HG03280 (cell line): Measurements from ENCODE around the gene ASAP2.

Experiments
- ATAC-seq: cut with Tn5 transposase; IDR thresholded peaks from one replicate; pipeline ENCODE4 v1.9.1; 2021; ENCODE audit warnings: mild to moderate bottlenecking, moderate library complexity; ENCODE audit not compliant: unreplicated experiment

Gene ASAP2

GRCh38 chr2:9315280-9315847 lies 108.8 kb downstream of the ASAP2 start:
- ATAC-seq = no peak

GRCh38 chr2:9317559-9317958 lies 110.9 kb downstream of the ASAP2 start:
- no peak for ATAC-seq

GRCh38 chr2:9318461-9319337 lies 112.1 kb downstream of the ASAP2 start:
- ATAC-seq = no peak

- no peak for ATAC-seq
These were observed 112.7 kb downstream of the ASAP2 start for GRCh38 chr2:9319338-9319715.

- ATAC-seq = no peak
These were observed 116.0 kb downstream of the ASAP2 start for GRCh38 chr2:9322576-9322975.

- no peak for ATAC-seq
These were observed 118.8 kb downstream of the ASAP2 start for GRCh38 chr2:9325428-9325827.

GRCh38 chr2:9326975-9327374 lies 120.4 kb downstream of the ASAP2 start:
- no peak for ATAC-seq

GRCh38 chr2:9327873-9328352 lies 121.3 kb downstream of the ASAP2 start:
- ATAC-seq = no peak

- ATAC-seq = no peak
These were observed 122.3 kb downstream of the ASAP2 start for GRCh38 chr2:9328931-9329330.

GRCh38 chr2:9329497-9329896 lies 122.9 kb downstream of the ASAP2 start:
- no peak for ATAC-seq

- ATAC-seq = no peak
These were observed 124.1 kb downstream of the ASAP2 start for GRCh38 chr2:9330612-9331270.

GRCh38 chr2:9331704-9332103 lies 125.1 kb downstream of the ASAP2 start:
- ATAC-seq = no peak

GRCh38 chr2:9332136-9332852 lies 125.7 kb downstream of the ASAP2 start:
- ATAC-seq = no peak

- ATAC-seq = no peak
These were observed 126.2 kb downstream of the ASAP2 start for GRCh38 chr2:9332853-9333245.

GRCh38 chr2:9333591-9334171 lies 127.1 kb downstream of the ASAP2 start:
- no peak for ATAC-seq

- no peak for ATAC-seq
These were observed 128.1 kb downstream of the ASAP2 start for GRCh38 chr2:9334761-9335160.

GRCh38 chr2:9335322-9335832 lies 128.8 kb downstream of the ASAP2 start:
- ATAC-seq = no peak

GRCh38 chr2:9336241-9336575 lies 129.6 kb downstream of the ASAP2 start:
- no peak for ATAC-seq

- ATAC-seq = no peak
These were observed 130.1 kb downstream of the ASAP2 start for GRCh38 chr2:9336576-9337314.

- no peak for ATAC-seq
These were observed 131.3 kb downstream of the ASAP2 start for GRCh38 chr2:9337901-9338300.
